Prostate gland (tissue), 2 donors: ENCODE results near the gene CALHM6. TPM values are rescaled to one million over a fixed set of nuclear protein-coding genes. Genes with fewer than 3 reads are reported as not detected.

Source experiments
- DNase-seq: peaks from one replicate; pipeline ENCODE4 v3.0.0-alpha.2; 2019; ENCODE audit warnings: low spot score
- H3K27ac ChIP-seq, 2 donors: fragments of 200-600 bp; sonication (generic); 2 replicates each; pipeline ENCODE4 v1.5.1; 2017 to 2019
- H3K27me3 ChIP-seq: fragments of 200-600 bp; sonication (generic); replicated peaks from 2 replicates; pipeline ENCODE4 v1.5.1; 2019; ENCODE audit not compliant: insufficient read depth
- H3K36me3 ChIP-seq, 2 donors: fragments of 200-600 bp; sonication (generic); 1 replicate in 1 of 2; 2 replicates in 1 of 2; pipeline versions ENCODE4 v1.5.1 to v1.8.1; 2017 to 2019
- H3K4me1 ChIP-seq: fragments of 200-600 bp; sonication (generic); replicated peaks from 2 replicates; pipeline ENCODE4 v1.5.1; 2019
- H3K4me3 ChIP-seq, 2 donors: fragments of 200-600 bp; sonication (generic); 2 replicates each; pipeline ENCODE4 v1.5.1; 2017 to 2019
- H3K9me3 ChIP-seq: fragments of 200-600 bp; sonication (generic); 2 replicates; pipeline ENCODE4 v1.5.1; 2017
- POLR2A ChIP-seq: fragments of 450-650 bp; IDR thresholded peaks from one replicate; pipeline ENCODE4 v1.6.1; 2016; ENCODE audit warnings: antibody characterized with exemption, mild to moderate bottlenecking
- POLR2AphosphoS5 ChIP-seq: sonication (generic); formaldehyde crosslinking; IDR thresholded peaks from one replicate; pipeline ENCODE4 v1.6.1; 2017; ENCODE audit warnings: antibody characterized with exemption
- WGBS: methylation state at CpG from one replicate; pipeline ENCODE4 v1.1.5; 2018; 5-methylcytosine and 5-hydroxymethylcytosine counted together
- intact Hi-C: fragments of 100-400 bp; cut with DNase I; formaldehyde crosslinking; loops from one replicate; pipeline ENCODE4 v1.14.2; 2022
- total RNA-seq, 2 donors: library from RNA; depleted of rRNA; stranded (reverse); fragments of >200 nt; gene quantifications; one replicate each; pipeline ENCODE4 v1.1.0, GENCODE V29; 2016
- TF ChIP-seq, protein P1 (sequence below), 4 experiments: fragments of 200-600 bp in 2 of 4; fragments of 450-650 bp in 2 of 4; sonication (generic) in 2 of 4; IDR thresholded peaks; 1 replicate in 3 of 4; 2 replicates in 1 of 4; pipeline ENCODE4 v1.5.1; 2016 to 2019; ENCODE audit warnings: antibody characterized with exemption in 4 of 4, mild to moderate bottlenecking in 2 of 4, moderate library complexity in 2 of 4

Gene CALHM6
- total RNA-seq, 2 donors from 2014 or later = 6.3 to 6.7 TPM

DNA sequence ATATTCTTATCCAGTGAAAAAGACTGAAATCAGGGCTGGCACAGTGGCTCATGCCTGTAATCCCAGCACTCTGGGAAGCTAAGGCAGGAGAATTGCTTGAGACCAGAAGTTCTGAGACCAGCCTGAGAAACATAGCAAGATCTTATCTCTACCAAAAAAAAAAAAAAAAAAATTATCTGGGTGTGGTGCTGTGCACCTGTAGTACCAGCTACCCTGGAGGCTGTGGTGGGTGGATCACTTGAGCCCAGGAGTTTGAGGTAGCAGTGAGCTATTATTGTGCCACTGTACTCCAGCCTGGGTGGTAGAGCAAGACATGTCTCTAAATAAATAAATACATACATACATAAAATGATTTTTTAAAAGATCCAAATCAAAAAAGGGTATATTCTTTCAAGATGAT, 6.3 kb downstream of the CALHM6 start:
- intact Hi-C loops = no loop called here
- TF ChIP-seq POLR2AphosphoS5 (no peak), POLR2A (no peak)
- TF ChIP-seq, protein P1, sequence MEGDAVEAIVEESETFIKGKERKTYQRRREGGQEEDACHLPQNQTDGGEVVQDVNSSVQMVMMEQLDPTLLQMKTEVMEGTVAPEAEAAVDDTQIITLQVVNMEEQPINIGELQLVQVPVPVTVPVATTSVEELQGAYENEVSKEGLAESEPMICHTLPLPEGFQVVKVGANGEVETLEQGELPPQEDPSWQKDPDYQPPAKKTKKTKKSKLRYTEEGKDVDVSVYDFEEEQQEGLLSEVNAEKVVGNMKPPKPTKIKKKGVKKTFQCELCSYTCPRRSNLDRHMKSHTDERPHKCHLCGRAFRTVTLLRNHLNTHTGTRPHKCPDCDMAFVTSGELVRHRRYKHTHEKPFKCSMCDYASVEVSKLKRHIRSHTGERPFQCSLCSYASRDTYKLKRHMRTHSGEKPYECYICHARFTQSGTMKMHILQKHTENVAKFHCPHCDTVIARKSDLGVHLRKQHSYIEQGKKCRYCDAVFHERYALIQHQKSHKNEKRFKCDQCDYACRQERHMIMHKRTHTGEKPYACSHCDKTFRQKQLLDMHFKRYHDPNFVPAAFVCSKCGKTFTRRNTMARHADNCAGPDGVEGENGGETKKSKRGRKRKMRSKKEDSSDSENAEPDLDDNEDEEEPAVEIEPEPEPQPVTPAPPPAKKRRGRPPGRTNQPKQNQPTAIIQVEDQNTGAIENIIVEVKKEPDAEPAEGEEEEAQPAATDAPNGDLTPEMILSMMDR (IDR thresholded peaks at IDR 0.05) = no peak

GRCh38 chr6:116468293-116468692, 7.1 kb downstream of the CALHM6 start:
- no peaks in the 10 kb centered on the region for H3K27me3 ChIP-seq
- TF ChIP-seq POLR2AphosphoS5 = no peak
- no peak for TF ChIP-seq POLR2A
- TF ChIP-seq, protein P1 (IDR thresholded peaks at IDR 0.05) = no peak
- DNase-seq = no peak
- no peak overlapping the region for H3K4me3 ChIP-seq
- intact Hi-C loops = no loop called here
- WGBS = 91% methylated on average over 1 of the region's 1 CpG
- H3K9me3 ChIP-seq = no peaks in the 10 kb centered on the region
- H3K36me3 ChIP-seq = no peaks in the 10 kb centered on the region
- H3K4me1 ChIP-seq = no peaks in the 10 kb centered on the region
- H3K27ac ChIP-seq = no peak overlapping the region

More for the DNA sequence above, 6.3 kb downstream of the CALHM6 start:
- Histone ChIP-seq H3K36me3 (no peaks in the 10 kb centered on the region), H3K4me1 (no peaks in the 10 kb centered on the region), H3K27ac (no peak overlapping the region), H3K9me3 (no peaks in the 10 kb centered on the region), H3K4me3 (no peak overlapping the region), H3K27me3 (no peaks in the 10 kb centered on the region)
- no peak for DNase-seq

GRCh38 chr6:116471531-116471930, 10.4 kb downstream of the CALHM6 start:
- TF ChIP-seq POLR2A (no peak), POLR2AphosphoS5 (no peak)
- TF ChIP-seq, protein P1 (IDR thresholded peaks at IDR 0.05) = no peak
- intact Hi-C loops = no loop called here

GRCh38 chr6:116472706-116473105, 11.5 kb downstream of the CALHM6 start:
- Histone ChIP-seq H3K27ac (no peak overlapping the region), H3K4me1 (no peaks in the 10 kb centered on the region), H3K9me3 (no peaks in the 10 kb centered on the region), H3K4me3 (no peak overlapping the region), H3K27me3 (no peaks in the 10 kb centered on the region), H3K36me3 (no peaks in the 10 kb centered on the region)
- TF ChIP-seq POLR2A (no peak), POLR2AphosphoS5 (no peak)
- TF ChIP-seq, protein P1 (IDR thresholded peaks at IDR 0.05) = no peak
- no peak for DNase-seq
- intact Hi-C loops = no loop called here
- 94% methylated on average over 3 of the region's 3 CpGs for WGBS

More at GRCh38 chr6:116471531-116471930, 10.4 kb downstream of the CALHM6 start:
- 90% methylated on average over 1 of the region's 1 CpG for WGBS
- no peaks in the 10 kb centered on the region for H3K9me3 ChIP-seq
- no peak for DNase-seq
- H3K4me1 ChIP-seq = no peaks in the 10 kb centered on the region
- H3K36me3 ChIP-seq = no peaks in the 10 kb centered on the region
- H3K27ac ChIP-seq = no peak overlapping the region
- H3K4me3 ChIP-seq = no peak overlapping the region
- no peaks in the 10 kb centered on the region for H3K27me3 ChIP-seq

GRCh38 chr6:116475141-116475540, 14.0 kb downstream of the CALHM6 start:
- no peak for DNase-seq
- intact Hi-C loops = no loop called here
- H3K4me1 ChIP-seq = no peaks in the 10 kb centered on the region
- no peak overlapping the region for H3K27ac ChIP-seq
- 68% methylated on average over 1 of the region's 1 CpG for WGBS
- no peaks in the 10 kb centered on the region for H3K9me3 ChIP-seq
- no peaks in the 10 kb centered on the region for H3K36me3 ChIP-seq
- TF ChIP-seq, protein P1 (IDR thresholded peaks at IDR 0.05) = no peak
- no peak for TF ChIP-seq POLR2AphosphoS5
- no peak for TF ChIP-seq POLR2A
- no peaks in the 10 kb centered on the region for H3K27me3 ChIP-seq
- H3K4me3 ChIP-seq = no peak overlapping the region
